Nephron progenitor cell (in vitro differentiated cells): ENCODE results near the gene MEOX2.
A peak's percentile ranks its signal among the peaks of the same experiment; 100 is the strongest.

Source experiments
- DNase-seq: peaks from one replicate; pipeline ENCODE4 v3.0.0; 2021
- H3K27ac Mint-ChIP-seq: 2 replicates; pipeline ENCODE4 v1.8.0; 2021; ENCODE audit warnings: mild to moderate bottlenecking, moderate library complexity, mixed read lengths
- H3K27me3 Mint-ChIP-seq: 2 replicates; pipeline ENCODE4 v1.8.0; 2021; ENCODE audit warnings: mild to moderate bottlenecking, low read depth, mixed read lengths; ENCODE audit not compliant: poor library complexity
- H3K36me3 Mint-ChIP-seq: 2 replicates; pipeline ENCODE4 v1.8.0; 2021; ENCODE audit warnings: low read depth, mixed read lengths
- H3K4me1 Mint-ChIP-seq: 2 replicates; pipeline ENCODE4 v1.8.0; 2021; ENCODE audit warnings: mixed read lengths
- H3K4me3 Mint-ChIP-seq: 2 replicates; pipeline ENCODE4 v1.8.0; 2021; ENCODE audit warnings: mild to moderate bottlenecking, moderate library complexity, mixed read lengths
- H3K9me3 Mint-ChIP-seq: 2 replicates; pipeline ENCODE4 v1.8.0; 2021; ENCODE audit warnings: mild to moderate bottlenecking, moderate library complexity, mixed read lengths
- CTCF ChIP-seq: fragments of 200-600 bp; sonication (generic); IDR thresholded peaks from 2 replicates; pipeline ENCODE4 v1.5.0; 2021; ENCODE audit warnings: antibody characterized with exemption

The MEOX2 gene

DNA sequence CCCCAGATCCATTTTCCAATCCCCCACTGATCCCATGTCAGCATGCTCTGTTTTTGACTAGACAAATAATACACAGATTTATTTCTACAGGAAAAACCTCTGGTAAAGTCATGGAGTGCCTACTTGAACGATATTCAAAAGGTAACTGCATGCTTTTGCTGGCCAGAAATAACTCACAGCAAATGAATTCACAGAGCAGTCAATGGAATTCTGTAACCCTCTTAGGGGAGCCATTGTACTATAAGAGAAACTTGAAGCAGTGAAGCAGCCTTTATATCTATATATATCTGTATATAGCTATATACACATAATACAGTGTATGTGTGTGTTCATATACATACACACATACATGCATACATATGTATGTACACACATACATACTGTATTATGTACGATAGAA, 29.0 kb upstream of the MEOX2 start:
- Mint-ChIP-seq H3K4me1 (peaks cover 5% of the 10 kb centered on the region), H3K36me3 (no peaks in the 10 kb centered on the region), H3K9me3 (no peaks in the 10 kb centered on the region), H3K4me3 (no peak overlapping the region), H3K27ac (no peak overlapping the region), H3K27me3 (no peaks in the 10 kb centered on the region)
- no peak for DNase-seq
- no peak for TF ChIP-seq CTCF

- H3K4me3 Mint-ChIP-seq = no peak overlapping the region
- no peak for TF ChIP-seq CTCF
- DNase-seq = no peak
- H3K36me3 Mint-ChIP-seq = no peaks in the 10 kb centered on the region
- no peaks in the 10 kb centered on the region for H3K27me3 Mint-ChIP-seq
- no peaks in the 10 kb centered on the region for H3K9me3 Mint-ChIP-seq
- H3K27ac Mint-ChIP-seq = no peak overlapping the region
- no peaks in the 10 kb centered on the region for H3K4me1 Mint-ChIP-seq
Measured at GRCh38 chr7:15709978-15710377, 23.5 kb upstream of the MEOX2 start.

DNA sequence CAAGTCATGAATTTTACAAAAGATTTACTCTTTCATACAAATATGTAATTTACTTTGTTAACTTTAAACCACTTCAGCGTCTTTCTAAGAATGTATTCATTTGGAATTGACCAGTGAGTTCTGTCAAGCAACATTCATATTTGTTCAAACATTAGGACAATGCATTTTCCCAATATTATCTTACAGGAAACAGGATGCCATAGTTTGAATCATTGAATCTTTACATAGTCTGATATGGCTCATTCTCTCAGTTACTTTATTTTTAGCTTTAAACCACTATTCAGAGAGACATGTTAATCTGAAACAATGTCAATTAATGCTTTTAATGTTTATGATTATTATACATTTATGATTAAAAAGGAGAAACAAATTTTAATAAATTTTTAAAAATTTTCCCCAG, 21.1 kb upstream of the MEOX2 start:
- Mint-ChIP-seq H3K9me3 (no peaks in the 10 kb centered on the region), H3K27me3 (no peaks in the 10 kb centered on the region), H3K27ac (no peak overlapping the region), H3K4me3 (no peak overlapping the region), H3K4me1 (no peaks in the 10 kb centered on the region), H3K36me3 (no peaks in the 10 kb centered on the region)
- DNase-seq = no peak
- no peak for TF ChIP-seq CTCF

GRCh38 chr7:15703732-15704131, 17.2 kb upstream of the MEOX2 start:
- H3K4me1 Mint-ChIP-seq = peaks cover 5% of the 10 kb centered on the region
- H3K36me3 Mint-ChIP-seq = no peaks in the 10 kb centered on the region
- H3K27ac Mint-ChIP-seq = no peak overlapping the region
- DNase-seq = no peak
- no peak overlapping the region for H3K4me3 Mint-ChIP-seq
- no peak for TF ChIP-seq CTCF
- H3K27me3 Mint-ChIP-seq = no peaks in the 10 kb centered on the region
- H3K9me3 Mint-ChIP-seq = no peaks in the 10 kb centered on the region

DNA sequence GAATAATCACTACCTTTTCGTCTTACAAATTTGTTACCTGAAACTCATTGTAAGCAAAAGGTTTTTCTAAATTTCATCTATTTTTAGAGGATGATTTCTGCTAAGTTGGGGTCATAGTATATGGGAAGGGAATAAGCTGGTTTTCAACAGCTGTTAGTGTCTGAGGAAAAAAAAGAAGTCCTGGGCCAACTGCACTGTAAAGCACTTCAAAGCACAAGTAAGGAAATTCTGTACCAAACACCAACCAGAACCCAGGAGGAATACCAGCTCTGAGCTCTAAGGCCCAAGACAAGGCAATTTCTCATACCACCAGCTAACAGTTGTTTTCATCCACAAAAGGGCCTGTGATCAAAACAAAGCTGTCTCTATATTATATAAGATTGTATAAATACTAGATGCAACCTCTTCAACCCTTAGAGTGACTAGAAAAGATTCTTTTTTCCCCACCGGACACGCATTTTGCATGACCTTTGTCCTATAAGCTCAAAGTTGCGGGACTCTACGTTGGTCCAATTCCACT, 6.1 kb upstream of the MEOX2 start:
- peaks cover 23% of the 10 kb centered on the region for H3K27me3 Mint-ChIP-seq
- DNase-seq = no peak
- TF ChIP-seq CTCF = no peak
- H3K27ac Mint-ChIP-seq = no peak overlapping the region
- H3K4me3 Mint-ChIP-seq = no peak overlapping the region
- H3K9me3 Mint-ChIP-seq = no peaks in the 10 kb centered on the region
- no peaks in the 10 kb centered on the region for H3K36me3 Mint-ChIP-seq
- H3K4me1 Mint-ChIP-seq = peaks cover 15% of the 10 kb centered on the region

GRCh38 chr7:15688911-15689310, 2.4 kb upstream of the MEOX2 start:
- Mint-ChIP-seq H3K27ac (no peak overlapping the region), H3K4me1 (peaks cover 47% of the 10 kb centered on the region), H3K27me3 (peaks cover 59% of the 10 kb centered on the region), H3K9me3 (no peaks in the 10 kb centered on the region), H3K4me3 (peak overlapping the region; percentile 85), H3K36me3 (no peaks in the 10 kb centered on the region)
- no peak for TF ChIP-seq CTCF
- no peak for DNase-seq
